HUDEP-2 (cell line): ENCODE measurements around the gene CCDC141.
A peak's percentile ranks its signal among the peaks of the same experiment; 100 is the strongest.

Source experiments
- DNase-seq, 76 experiments: peaks; one replicate each; lab custom pipeline; 2025; ENCODE audit not compliant: unreplicated experiment in 76 of 76; lab: John Stamatoyannopoulos, UW

The CCDC141 gene

GRCh38 chr2:178917555-178917954 lies 132.4 kb downstream of the CCDC141 start:
- no peak for DNase-seq

- no peak for DNase-seq
Observed at GRCh38 chr2:178915423-178916173, 134.3 kb downstream of the CCDC141 start.

- peak in 56 of 76 experiments; percentile 6 to 73 (median 35) for DNase-seq
Observed at GRCh38 chr2:178914259-178914849, 135.6 kb downstream of the CCDC141 start.

GRCh38 chr2:178913049-178913441 lies 136.9 kb downstream of the CCDC141 start:
- no peak for DNase-seq

- DNase-seq = no peak
Observed at GRCh38 chr2:178912416-178913048, 137.4 kb downstream of the CCDC141 start.

GRCh38 chr2:178911039-178911438 lies 138.9 kb downstream of the CCDC141 start:
- no peak for DNase-seq

GRCh38 chr2:178910005-178910404 lies 139.9 kb downstream of the CCDC141 start:
- DNase-seq = no peak

- DNase-seq = no peak
Observed at GRCh38 chr2:178909507-178909906, 140.4 kb downstream of the CCDC141 start.

GRCh38 chr2:178908810-178909209 lies 141.1 kb downstream of the CCDC141 start:
- DNase-seq = no peak

GRCh38 chr2:178905261-178905660 lies 144.7 kb downstream of the CCDC141 start:
- DNase-seq = no peak

GRCh38 chr2:178899656-178900055 lies 150.3 kb downstream of the CCDC141 start:
- DNase-seq = no peak

- no peak for DNase-seq
Observed at GRCh38 chr2:178895872-178896271, 154.1 kb downstream of the CCDC141 start.

- no peak for DNase-seq
Observed at GRCh38 chr2:178895171-178895570, 154.8 kb downstream of the CCDC141 start.

- no peak for DNase-seq
Observed at GRCh38 chr2:178892751-178893625, 156.9 kb downstream of the CCDC141 start.

GRCh38 chr2:178891959-178892485 lies 157.9 kb downstream of the CCDC141 start:
- DNase-seq = no peak

- DNase-seq = peak in 33 of 76 experiments; percentile 1 to 56 (median 23)
Observed at GRCh38 chr2:178891265-178891958, 158.5 kb downstream of the CCDC141 start.

- no peak for DNase-seq
Observed at GRCh38 chr2:178886006-178886405, 163.9 kb downstream of the CCDC141 start.

- DNase-seq = no peak
Observed at GRCh38 chr2:178884440-178884839, 165.5 kb downstream of the CCDC141 start.

GRCh38 chr2:178882666-178883440 lies 167.1 kb downstream of the CCDC141 start:
- no peak for DNase-seq
